GM12801 (cell line): ENCODE measurements around the gene CHRDL2.

Source experiments
- CTCF ChIP-seq: IDR thresholded peaks from one replicate; pipeline ENCODE4 v1.5.1; 2011; ENCODE audit warnings: control low read depth; ENCODE audit not compliant: insufficient read length; ENCODE audit errors: extremely low read depth

Gene CHRDL2

GRCh38 chr11:74647404-74647803, 83.8 kb downstream of the CHRDL2 start:
- TF ChIP-seq CTCF, result no peak

- no peak for TF ChIP-seq CTCF
These were observed 84.3 kb downstream of the CHRDL2 start for GRCh38 chr11:74646954-74647353.
